DMS53 treated with DMSO at 0.1 percent for 48 hours (cell line): ENCODE measurements around the gene CASKIN2.
"Not testable (repeated sequence)": the region's sequence is repeated elsewhere in the genome, so short reads cannot be mapped to it uniquely, and the experiment has no call there.

Source experiments
- DNase-seq: peaks from one replicate; lab custom pipeline; 2025; ENCODE audit not compliant: unreplicated experiment; lab: John Stamatoyannopoulos, UW

CASKIN2 gene

DNA sequence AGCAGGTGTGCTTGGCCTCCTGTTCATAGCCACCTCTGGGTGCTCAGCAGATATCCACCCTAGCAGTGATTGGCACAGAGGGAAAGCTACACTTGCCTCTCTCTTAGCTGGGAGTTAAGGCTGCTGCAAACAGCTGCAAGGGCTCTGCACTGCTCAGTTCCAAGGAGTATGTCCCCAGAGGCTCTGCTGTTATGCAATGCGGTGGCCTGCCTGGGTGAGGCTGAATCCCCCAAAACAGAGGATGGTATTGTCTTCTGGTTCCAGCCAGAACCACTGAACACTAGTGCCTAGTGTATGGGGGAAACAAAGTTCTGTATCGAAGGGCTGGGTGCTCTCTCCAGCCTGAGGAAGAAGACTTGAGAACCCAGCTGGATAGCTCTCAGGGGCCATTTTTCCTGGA is 42.1 kb downstream of the CASKIN2 start:
- DNase-seq = no peak

DNA sequence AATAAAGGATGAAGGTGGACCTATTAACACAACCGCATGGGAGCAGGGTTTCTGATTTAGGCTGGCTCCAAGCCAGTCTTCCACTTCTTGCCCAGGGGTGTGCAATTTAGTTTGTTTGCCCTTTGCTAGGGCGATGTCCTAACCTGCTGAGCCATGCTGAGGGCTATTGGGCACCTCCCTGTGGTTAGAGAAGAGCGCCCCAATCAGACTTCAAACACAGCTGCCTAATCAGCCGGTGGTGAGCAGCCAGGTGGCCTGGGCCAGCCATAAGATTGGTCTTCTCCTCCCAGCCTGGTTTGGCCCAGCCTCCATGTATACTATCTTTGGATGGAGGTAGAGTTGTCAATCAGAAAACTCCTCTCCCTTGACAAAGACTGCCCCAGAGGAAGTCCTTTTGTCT is 43.2 kb downstream of the CASKIN2 start:
- no peak for DNase-seq

DNA sequence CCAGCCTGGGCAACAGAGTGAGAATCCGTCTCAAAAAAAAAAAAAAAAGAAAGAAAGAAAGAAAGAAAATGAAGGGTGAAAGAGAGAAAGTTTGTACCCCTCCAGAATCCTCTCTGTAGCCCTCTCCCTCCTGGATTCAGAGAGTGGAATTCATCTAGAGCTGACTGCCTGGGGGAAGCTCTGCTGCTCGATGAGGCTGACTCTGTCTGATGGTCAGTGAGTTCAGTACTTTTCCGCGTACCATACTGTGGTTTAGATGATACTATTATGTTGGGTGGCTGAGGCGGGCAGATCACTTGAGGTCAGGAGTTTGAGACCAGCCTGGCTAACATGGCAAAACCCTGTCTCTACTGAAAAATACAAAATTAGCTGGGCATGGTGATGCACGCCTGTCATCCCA is 44.1 kb downstream of the CASKIN2 start:
- DNase-seq = no peak

DNA sequence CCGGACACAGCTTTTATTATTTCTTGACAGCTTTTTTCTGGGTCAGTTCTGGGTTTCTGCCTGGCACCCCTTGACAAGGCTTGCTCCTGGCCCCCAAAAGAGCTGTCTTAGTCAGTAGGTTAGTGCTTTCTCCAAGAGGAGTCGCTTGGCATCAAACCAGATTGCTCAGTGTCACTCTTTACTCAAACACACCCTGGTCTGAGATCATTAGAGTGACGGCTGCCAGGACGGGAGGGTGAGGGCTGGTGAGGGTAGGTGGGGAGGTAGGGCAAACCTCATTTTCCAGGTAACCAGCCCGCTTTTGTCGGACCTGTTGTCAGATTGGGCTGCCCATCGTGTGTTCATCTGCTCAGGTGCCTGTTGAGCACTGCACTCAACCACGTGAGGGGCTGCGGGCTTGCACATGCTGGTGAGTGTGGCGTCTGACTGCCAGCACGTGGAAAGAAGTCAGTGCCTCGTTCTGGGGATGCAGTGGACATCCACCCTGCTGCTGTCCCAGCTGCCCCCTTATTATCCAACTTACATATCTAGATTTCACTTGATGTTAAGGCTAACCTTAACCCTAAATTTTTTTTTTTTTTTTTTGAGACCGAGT is 46.5 kb downstream of the CASKIN2 start:
- no peak for DNase-seq

DNA sequence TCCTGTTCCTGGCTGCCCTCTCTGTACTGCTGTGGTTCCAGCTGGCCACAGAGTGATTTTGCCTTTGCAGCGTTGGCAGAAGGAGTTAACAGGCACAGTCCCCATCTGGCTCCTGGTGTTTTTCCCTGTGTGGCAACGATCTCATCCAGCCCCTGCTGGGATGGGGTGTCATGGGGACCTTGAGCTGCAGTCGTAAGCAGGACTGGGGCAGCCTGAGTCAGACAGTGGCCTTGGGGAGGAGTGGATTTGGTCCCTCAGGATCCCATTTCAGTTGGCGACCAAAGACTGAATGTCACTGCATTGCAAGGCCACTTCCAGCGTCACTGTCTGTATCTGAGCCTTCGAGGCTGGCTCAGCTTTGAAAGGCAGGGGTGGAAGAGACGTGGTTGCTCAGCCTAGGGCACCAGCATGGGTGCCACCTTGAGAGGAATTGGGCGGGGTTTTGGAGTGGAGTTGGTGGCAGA is 47.0 kb downstream of the CASKIN2 start:
- no peak for DNase-seq

DNA sequence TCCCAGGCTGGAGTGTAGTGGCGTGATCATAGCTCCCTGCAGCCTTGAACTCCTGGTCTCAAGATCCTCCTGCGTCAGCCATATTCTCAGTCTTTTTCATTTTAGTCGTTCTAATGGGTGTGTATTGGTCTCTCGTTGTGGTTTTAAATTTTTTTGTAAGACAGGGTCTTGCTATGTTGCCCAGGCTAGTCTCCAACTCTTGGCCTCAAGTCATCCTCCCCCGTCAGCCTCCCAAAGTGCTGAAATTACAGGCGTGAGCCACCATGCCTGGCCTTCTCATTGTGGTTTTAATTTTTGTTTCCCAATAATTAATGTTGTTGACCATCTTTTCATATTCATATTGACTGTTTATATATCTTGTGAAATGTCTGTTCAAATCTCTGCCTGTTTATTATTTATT is 50.3 kb downstream of the CASKIN2 start:
- no peak for DNase-seq

DNA sequence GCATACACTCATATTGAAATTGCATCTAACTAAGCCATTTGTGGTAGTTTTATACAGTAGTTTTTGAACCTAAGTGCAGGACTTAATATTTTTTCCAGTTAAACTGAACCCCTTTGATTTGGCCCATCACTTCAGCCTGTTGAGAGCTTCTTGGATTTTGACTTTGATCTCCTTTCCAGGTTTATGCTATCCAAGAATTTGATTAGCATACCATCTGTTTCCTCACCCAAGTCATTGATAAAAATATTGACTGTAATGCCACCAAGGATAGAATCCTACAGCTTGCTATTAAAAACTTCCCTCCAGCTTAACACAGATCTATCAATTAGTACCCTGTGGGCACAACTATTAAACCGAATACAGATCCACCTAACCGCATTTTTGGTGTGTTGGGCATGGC is 51.7 kb downstream of the CASKIN2 start:
- no peak for DNase-seq

DNA sequence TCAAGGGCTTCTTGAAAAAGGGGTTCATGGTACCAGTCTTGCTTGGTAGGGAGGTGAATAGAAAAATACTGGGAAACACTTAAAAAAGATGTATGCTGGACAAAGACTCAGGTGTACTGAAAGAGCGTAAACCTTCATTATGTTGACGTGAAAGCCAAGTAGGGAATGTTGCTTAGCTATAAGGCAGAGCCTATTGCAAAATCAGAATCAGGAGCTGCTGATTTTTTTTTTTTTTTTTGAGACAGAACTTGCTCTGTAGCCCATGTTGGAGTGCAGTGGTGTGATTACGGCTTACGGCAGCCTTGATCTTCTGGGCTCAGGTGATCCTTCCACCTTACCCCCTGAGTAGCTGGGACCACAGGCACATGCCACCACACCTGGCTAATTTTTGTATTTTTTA is 55.0 kb downstream of the CASKIN2 start:
- DNase-seq = no peak

DNA sequence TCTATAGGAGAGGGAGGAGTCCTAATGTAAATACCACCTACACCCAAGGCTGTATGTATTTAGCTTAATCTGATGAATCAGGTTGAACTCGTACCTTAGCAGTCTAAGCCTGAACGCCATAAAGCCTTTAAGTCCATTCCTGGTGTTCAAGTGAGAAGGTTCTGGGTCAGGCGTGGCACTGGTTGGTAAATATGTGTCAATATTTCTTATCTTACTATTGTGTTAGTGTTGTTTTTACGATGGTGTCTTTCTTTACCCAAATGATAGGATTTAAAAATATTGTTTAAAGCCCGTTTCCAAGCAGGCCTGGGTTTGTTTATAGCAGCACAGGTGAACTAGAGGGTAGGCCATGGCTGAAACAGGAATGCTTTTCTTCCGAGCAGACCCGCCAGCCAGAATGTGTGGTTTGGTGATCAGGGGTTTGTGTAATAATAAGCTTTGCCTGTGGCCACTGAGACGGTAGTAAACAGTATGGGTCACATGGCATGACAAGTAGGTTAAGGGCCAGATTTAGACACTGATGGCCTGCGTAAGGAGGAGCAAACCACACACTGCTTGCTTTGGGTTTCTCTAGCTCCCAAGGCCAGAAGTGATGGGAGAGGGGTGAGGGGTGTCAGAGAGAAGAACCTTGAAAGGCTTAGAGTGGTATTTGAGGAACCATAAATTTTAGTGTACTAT is 55.6 kb downstream of the CASKIN2 start:
- DNase-seq = no peak

DNA sequence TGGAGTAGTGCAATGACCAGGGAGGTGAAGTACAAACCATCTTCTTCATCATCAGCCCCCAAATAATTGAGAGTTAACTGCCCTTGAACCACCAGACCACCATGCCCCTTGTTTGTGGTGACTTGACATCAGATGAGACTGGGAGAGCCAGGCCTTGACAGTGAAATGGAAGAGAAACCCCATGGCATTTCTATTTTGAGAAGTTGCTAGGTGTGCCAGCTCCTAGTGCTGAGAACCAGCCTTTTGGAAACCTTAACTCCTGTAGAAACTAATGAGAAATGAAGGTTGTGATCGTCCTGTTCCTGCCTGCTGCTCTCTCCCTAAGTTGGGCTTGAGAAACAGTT is 56.1 kb downstream of the CASKIN2 start:
- no peak for DNase-seq

DNA sequence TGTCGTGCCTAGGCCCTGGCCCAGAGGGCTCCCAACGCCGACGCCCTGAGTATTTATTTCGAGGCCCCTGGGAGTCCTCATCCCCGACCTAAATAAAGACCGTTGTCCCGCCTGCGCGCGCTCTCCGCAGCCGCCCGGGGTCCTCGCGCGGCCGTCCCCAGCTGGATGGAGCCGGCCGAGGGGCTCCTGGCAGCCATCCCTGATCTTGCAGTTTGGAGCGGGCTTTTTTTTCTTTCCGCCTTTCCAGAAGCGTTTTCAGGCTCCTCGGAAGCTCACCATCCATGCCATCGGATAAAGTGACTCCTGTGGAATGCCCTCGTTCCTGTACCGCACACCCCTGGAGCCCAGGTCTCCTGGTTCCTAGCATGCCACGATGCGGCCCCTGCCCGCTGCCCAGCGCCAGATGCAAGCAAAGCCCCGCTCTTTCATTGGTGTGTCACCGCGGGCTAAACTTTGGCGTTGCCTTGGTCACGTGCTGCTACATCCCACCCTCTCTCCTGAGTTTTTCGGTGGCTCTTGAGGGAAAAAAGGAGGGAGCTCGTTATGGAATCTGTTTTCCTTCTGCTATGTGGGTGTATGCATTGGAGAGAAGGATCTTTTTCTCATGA is 58.2 kb downstream of the CASKIN2 start:
- DNase-seq = peak; percentile 22

DNA sequence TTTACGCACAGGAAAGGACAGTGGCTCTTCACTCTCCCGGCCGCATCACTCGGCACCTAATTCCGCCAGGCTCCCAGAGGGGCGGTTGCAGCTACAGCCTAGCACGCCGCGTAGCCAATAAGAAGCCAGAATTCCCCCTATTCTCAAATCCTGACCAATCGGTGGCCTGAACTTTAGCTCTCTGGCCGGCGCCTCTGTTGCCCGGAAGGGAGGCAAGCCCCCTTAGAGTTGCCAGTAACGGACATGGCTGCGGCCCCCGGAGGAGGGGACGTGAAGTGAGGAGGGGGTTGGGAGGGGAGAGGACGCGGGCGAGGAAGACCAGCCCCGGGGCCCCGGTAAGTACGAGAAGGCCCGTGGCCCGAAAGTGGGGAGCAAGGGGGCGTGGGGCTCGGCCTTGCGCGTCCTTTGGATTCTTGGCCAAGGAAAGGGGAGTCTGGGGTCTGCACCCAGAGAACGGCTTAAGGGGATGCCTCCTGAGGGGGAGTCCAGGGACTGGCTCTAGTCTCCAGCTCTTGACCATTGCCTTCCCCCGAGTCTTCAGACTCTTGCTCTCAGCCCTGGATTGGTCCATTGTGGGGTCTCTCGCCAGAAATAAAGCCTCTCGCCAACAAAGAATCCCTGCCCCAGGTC is 58.8 kb downstream of the CASKIN2 start, which contains the start of gene TMEM94:
TSS of gene TMEM94 (plus strand) at position 219 of the 630 bp plus-strand sequence. CDS start 15,271 bp downstream, outside the sequence.
- DNase-seq = peak; percentile 98

DNA sequence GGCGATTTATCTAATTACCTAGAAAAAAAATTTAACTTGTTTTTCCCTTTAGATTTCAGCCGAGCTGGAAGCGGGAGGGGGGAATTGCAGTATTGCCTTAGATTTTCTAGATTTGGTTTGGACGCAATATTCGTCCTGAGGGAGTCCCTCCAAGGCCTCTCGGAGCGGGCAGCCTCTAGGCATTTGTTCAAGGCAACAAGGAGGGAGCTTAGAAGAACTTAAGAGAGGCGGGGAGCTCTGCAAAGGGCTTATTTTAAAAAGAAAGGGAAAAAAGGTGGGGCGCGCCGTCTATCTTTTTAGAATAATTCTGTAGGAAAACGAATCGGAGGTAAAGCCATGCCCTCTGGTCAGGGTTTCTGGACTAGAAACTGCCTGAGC is 59.3 kb downstream of the CASKIN2 start:
- DNase-seq = no peak

DNA sequence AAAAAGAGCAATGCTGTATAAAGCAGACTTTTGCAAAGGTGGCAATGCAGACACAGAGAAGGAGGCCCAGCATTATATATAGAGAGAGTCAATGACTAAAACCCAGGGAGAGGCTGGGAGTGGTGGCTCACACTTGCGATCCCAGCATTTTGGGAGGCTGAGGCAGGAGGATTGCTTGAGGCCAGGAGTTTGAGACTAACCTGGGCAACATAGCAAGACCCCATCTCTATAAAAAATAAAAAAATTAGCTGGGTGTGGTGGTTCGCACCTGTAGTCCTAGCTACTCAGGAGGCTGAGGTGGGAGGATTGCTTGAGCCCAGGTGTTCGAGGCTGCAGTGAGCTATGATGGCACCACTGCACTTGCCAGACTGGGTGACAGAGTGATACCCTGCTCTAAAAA is 60.7 kb downstream of the CASKIN2 start:
- not testable (repeated sequence) for DNase-seq

DNA sequence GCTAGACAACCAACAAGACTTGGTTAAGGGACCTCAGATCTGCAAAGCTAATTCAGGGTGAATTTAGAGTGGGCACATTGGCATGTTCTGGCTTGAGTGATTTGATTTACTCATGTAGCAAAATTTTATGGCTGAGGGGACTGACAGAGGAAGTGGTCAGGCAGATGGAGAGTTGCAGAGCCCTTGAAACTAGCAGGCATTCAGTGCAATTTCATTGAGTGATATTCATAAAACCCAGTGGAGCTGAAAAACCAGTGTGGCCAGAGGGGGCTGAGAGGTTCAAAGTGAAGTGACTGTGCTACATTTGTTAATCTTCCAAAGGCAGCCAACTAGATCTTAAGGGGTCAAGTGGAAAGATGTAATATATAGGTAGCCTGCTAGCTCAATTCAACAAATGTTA is 61.1 kb downstream of the CASKIN2 start:
- no peak for DNase-seq

DNA sequence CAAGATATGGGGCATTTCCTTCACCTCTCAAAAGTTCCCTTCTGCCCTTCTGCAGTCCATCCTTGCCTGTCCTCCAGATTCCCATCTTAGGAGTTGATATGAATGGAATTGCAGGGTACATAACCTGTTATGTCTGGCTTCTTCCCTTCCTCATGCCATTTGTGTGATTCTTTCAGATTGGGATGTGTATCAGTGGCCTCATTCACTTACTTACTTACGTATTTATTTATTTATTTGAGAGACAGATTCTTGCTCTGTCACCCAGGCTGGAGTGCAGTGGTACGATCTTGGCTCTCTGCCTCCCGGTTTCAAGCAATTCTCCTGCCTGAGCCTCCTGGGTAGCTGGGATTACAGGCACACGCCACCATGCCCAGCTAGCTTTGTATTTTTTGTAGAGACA is 65.1 kb downstream of the CASKIN2 start:
- DNase-seq = no peak
